OCI-LY1 (cell line): ENCODE measurements around the gene PABPN1L.

ENCODE experiments used
- H2AFZ ChIP-seq: fragments of 200-600 bp; sonication (generic), shearing (Covaris generic); 2 replicates; pipeline ENCODE4 v1.6.0; 2014; ENCODE audit warnings: antibody characterized with exemption, mild to moderate bottlenecking, low read length
- H3F3A ChIP-seq: fragments of 200-600 bp; sonication (generic), shearing (Covaris generic); 2 replicates; pipeline ENCODE4 v1.6.0; 2014; ENCODE audit warnings: mild to moderate bottlenecking, antibody characterized with exemption, low read length, moderate library complexity; ENCODE audit not compliant: insufficient read depth
- H3K27ac ChIP-seq: fragments of 200-600 bp; sonication (generic); 2 replicates; pipeline ENCODE4 v1.5.1; 2014; ENCODE audit warnings: low read length, mixed run types, mild to moderate bottlenecking, low read depth; ENCODE audit not compliant: poor library complexity, severe bottlenecking
- H3K27me3 ChIP-seq: fragments of 200-600 bp; sonication (generic); 2 replicates; pipeline ENCODE4 v1.6.0; 2014; ENCODE audit warnings: antibody characterized with exemption, mild to moderate bottlenecking, low read length, moderate library complexity; ENCODE audit not compliant: insufficient read depth
- H3K36me3 ChIP-seq: fragments of 200-600 bp; sonication (generic); 2 replicates; pipeline ENCODE4 v1.6.1; 2014; ENCODE audit warnings: mild to moderate bottlenecking, antibody characterized with exemption, low read length, moderate library complexity, mixed read lengths; ENCODE audit not compliant: insufficient read depth
- H3K4me1 ChIP-seq: fragments of 200-600 bp; sonication (generic); 2 replicates; pipeline ENCODE4 v1.5.1; 2014; ENCODE audit warnings: mild to moderate bottlenecking, low read length, moderate library complexity; ENCODE audit not compliant: insufficient read depth, severe bottlenecking
- H3K4me2 ChIP-seq: fragments of 200-600 bp; sonication (generic), shearing (Covaris generic); 2 replicates; pipeline ENCODE4 v1.6.1; 2014; ENCODE audit warnings: low read length
- H3K4me3 ChIP-seq: fragments of 200-600 bp; sonication (generic); 2 replicates; pipeline ENCODE4 v1.5.1; 2014; ENCODE audit warnings: low read length, low read depth, mild to moderate bottlenecking, mixed read lengths; ENCODE audit not compliant: poor library complexity, severe bottlenecking
- H3K79me2 ChIP-seq: fragments of 200-600 bp; shearing (Covaris generic); 2 replicates; pipeline ENCODE4 v1.6.1; 2016; ENCODE audit warnings: mixed run types, low read length, mixed read lengths; ENCODE audit not compliant: insufficient read depth
- H3K9ac ChIP-seq: fragments of 200-600 bp; sonication (generic), shearing (Covaris generic); 2 replicates; pipeline ENCODE4 v1.6.1; 2014; ENCODE audit warnings: mild to moderate bottlenecking, low read length, mixed read lengths
- H3K9me2 ChIP-seq: fragments of 200-600 bp; sonication (generic), shearing (Covaris generic); 2 replicates; pipeline ENCODE4 v1.6.1; 2014; ENCODE audit warnings: low read depth, mild to moderate bottlenecking, low read length, mixed read lengths
- H3K9me3 ChIP-seq: fragments of 200-600 bp; shearing (Covaris generic); 2 replicates; pipeline ENCODE4 v1.6.1; 2014; ENCODE audit warnings: low read length, mixed read lengths
- H4K20me1 ChIP-seq: fragments of 200-600 bp; sonication (generic), shearing (Covaris generic); 2 replicates; pipeline ENCODE4 v1.6.0; 2016; ENCODE audit warnings: mild to moderate bottlenecking, low read length; ENCODE audit not compliant: insufficient read depth
- CTCF ChIP-seq: fragments of 200-600 bp; sonication (generic), shearing (Covaris generic); IDR thresholded peaks from 2 replicates; pipeline ENCODE4 v1.5.1; 2017; ENCODE audit warnings: mild to moderate bottlenecking, antibody characterized with exemption, low read length, moderate library complexity, mixed read lengths
- EZH2 ChIP-seq: fragments of 200-600 bp; sonication (generic), shearing (Covaris generic); IDR thresholded peaks from 2 replicates; pipeline ENCODE4 v1.8.0; 2017; ENCODE audit warnings: borderline replicate concordance, mixed run types, mild to moderate bottlenecking, antibody characterized with exemption, low read length, moderate library complexity, mixed read lengths

Gene PABPN1L

GRCh38 chr16:88874938-88875599 lies 8.6 kb upstream of the PABPN1L start:
- no peaks in the 10 kb centered on the region for H3K4me1 ChIP-seq
- peaks cover 20% of the 10 kb centered on the region for H3K36me3 ChIP-seq
- H3K9me2 ChIP-seq: no peaks in the 10 kb centered on the region
- no peaks in the 10 kb centered on the region for H3K79me2 ChIP-seq
- TF ChIP-seq CTCF (no peak), EZH2 (no peak)
- no peaks in the 10 kb centered on the region for H3K9me3 ChIP-seq
- no peaks in the 10 kb centered on the region for H3F3A ChIP-seq
- peaks cover 17% of the 10 kb centered on the region for H3K27me3 ChIP-seq
- no peaks in the 10 kb centered on the region for H4K20me1 ChIP-seq
- no peak overlapping the region for H3K4me2 ChIP-seq
- H3K27ac ChIP-seq: no peak overlapping the region
- H3K4me3 ChIP-seq: no peak overlapping the region
- H3K9ac ChIP-seq: no peak overlapping the region
- H2AFZ ChIP-seq: no peak overlapping the region

- Histone ChIP-seq H3K79me2 (no peaks in the 10 kb centered on the region), H3K27ac (no peak overlapping the region), H2AFZ (no peak overlapping the region), H3K4me1 (no peaks in the 10 kb centered on the region), H3K9me2 (no peaks in the 10 kb centered on the region), H3K9me3 (no peaks in the 10 kb centered on the region), H3K4me3 (no peak overlapping the region), H4K20me1 (no peaks in the 10 kb centered on the region), H3K4me2 (no peak overlapping the region), H3F3A (no peaks in the 10 kb centered on the region), H3K27me3 (peaks cover 22% of the 10 kb centered on the region), H3K36me3 (peaks cover 11% of the 10 kb centered on the region), H3K9ac (no peak overlapping the region)
- TF ChIP-seq CTCF (no peak), EZH2 (no peak)
These were observed 6.3 kb upstream of the PABPN1L start for GRCh38 chr16:88872650-88873331.

GRCh38 chr16:88871730-88872416 lies 5.4 kb upstream of the PABPN1L start:
- H3K9me2 ChIP-seq: no peaks in the 10 kb centered on the region
- no peaks in the 10 kb centered on the region for H3K9me3 ChIP-seq
- no peak overlapping the region for H2AFZ ChIP-seq
- no peaks in the 10 kb centered on the region for H3K4me1 ChIP-seq
- H3F3A ChIP-seq: no peaks in the 10 kb centered on the region
- H3K27me3 ChIP-seq: peaks cover 24% of the 10 kb centered on the region
- peaks cover 5% of the 10 kb centered on the region for H3K36me3 ChIP-seq
- H3K79me2 ChIP-seq: no peaks in the 10 kb centered on the region
- no peak overlapping the region for H3K27ac ChIP-seq
- H3K9ac ChIP-seq: no peak overlapping the region
- TF ChIP-seq CTCF: no peak
- no peak overlapping the region for H3K4me2 ChIP-seq
- no peak overlapping the region for H3K4me3 ChIP-seq
- no peaks in the 10 kb centered on the region for H4K20me1 ChIP-seq
